Measurements from ENCODE around the gene CASTOR2.
"Not testable (repeated sequence)": the region's sequence is repeated elsewhere in the genome, so short reads cannot be mapped to it uniquely, and the experiment has no call there.

The CASTOR2 gene

GRCh38 chr7:75066521-75066920, 102.0 kb downstream of the CASTOR2 start:
- no peak overlapping the region for H3K4me3 ChIP-seq (ENCODE audit: low read depth in 1 of 5, low read length in 5 of 5)
- no peaks in the 10 kb centered on the region for H3K9me3 ChIP-seq (ENCODE audit: control insufficient read depth in 5 of 5, low read length in 5 of 5)
- H3K9ac ChIP-seq (ENCODE audit: low read length in 5 of 5): no peak overlapping the region
- H3K27ac ChIP-seq (ENCODE audit: low read depth, low read length): no peak overlapping the region
- peaks cover 3 to 84% (median 67%) of the 10 kb centered on the region in 5 donors for H3K36me3 ChIP-seq (ENCODE audit: control insufficient read depth in 5 of 5, insufficient read depth in 5 of 5, low read length in 5 of 5)
- no peaks in the 10 kb centered on the region for H3K4me1 ChIP-seq (ENCODE audit: control insufficient read depth in 5 of 5, insufficient read depth in 5 of 5, low read length in 5 of 5)
- H3K27me3 ChIP-seq (ENCODE audit: control insufficient read depth in 5 of 5, insufficient read depth in 4 of 5, low read length in 5 of 5): no peaks in the 10 kb centered on the region

DNA sequence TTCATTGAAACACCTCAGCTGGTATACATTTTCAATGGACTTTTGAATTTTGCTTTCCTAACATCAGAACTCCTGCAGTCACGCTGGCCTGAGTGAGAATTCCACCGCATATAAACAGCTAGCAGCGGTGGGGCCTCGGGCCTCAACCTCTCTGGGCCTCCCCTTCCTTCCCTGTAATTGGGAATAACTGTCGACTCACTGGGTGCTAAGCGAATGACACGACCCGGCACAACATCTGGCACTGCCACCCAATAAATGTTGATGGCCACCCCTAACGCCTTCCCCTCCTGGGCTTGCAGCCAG, 108.4 kb downstream of the CASTOR2 start:
- no peaks in the 10 kb centered on the region for H3K9me3 ChIP-seq (ENCODE audit: control insufficient read depth in 5 of 5, low read length in 5 of 5)
- peak overlapping the region in 4 of 5 donors; percentile 66 to 88 (median 85) for H3K9ac ChIP-seq (ENCODE audit: low read length in 5 of 5)
- peaks cover 3 to 29% (median 19%) of the 10 kb centered on the region in 5 donors for H3K36me3 ChIP-seq (ENCODE audit: control insufficient read depth in 5 of 5, insufficient read depth in 5 of 5, low read length in 5 of 5)
- no peaks in the 10 kb centered on the region for H3K27me3 ChIP-seq (ENCODE audit: control insufficient read depth in 5 of 5, insufficient read depth in 4 of 5, low read length in 5 of 5)
- peak overlapping the region; percentile 86 for H3K27ac ChIP-seq (ENCODE audit: low read depth, low read length)
- H3K4me3 ChIP-seq (ENCODE audit: low read depth in 1 of 5, low read length in 5 of 5): peak overlapping the region; percentile 85 to 93 (median 88)
- peaks cover 2 to 16% (median 15%) of the 10 kb centered on the region in 5 donors for H3K4me1 ChIP-seq (ENCODE audit: control insufficient read depth in 5 of 5, insufficient read depth in 5 of 5, low read length in 5 of 5)

DNA sequence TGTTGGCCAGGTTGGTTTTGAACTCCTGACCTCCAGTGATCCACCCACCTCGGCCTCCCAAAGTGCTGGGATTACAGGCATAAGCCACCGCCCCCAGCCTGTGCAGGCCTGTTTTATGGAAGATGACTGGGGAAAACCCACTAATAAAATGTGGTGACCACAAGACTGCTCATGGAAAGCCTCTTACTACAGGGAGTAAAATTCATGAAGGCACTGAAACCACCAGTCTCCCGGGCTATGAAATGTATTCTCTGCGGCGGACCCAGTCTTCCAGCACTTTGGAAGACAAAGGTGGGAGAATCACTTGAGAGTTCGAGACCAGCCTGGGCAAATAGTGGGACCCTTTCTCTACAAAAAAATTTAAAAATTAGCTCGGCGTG, 109.7 kb downstream of the CASTOR2 start:
- H3K9ac ChIP-seq (ENCODE audit: low read length in 5 of 5): not testable (repeated sequence)
- peak overlapping the region; percentile 65 to 92 (median 86) for H3K4me3 ChIP-seq (ENCODE audit: low read depth in 1 of 5, low read length in 5 of 5)

More for the DNA sequence above, 109.7 kb downstream of the CASTOR2 start:
- H3K4me1 ChIP-seq (ENCODE audit: control insufficient read depth in 5 of 5, insufficient read depth in 5 of 5, low read length in 5 of 5): peaks cover 2 to 16% (median 15%) of the 10 kb centered on the region in 5 donors
- H3K36me3 ChIP-seq (ENCODE audit: control insufficient read depth in 5 of 5, insufficient read depth in 5 of 5, low read length in 5 of 5): peaks cover 3 to 18% (median 13%) of the 10 kb centered on the region in 5 donors
- not testable (repeated sequence) for H3K9me3 ChIP-seq (ENCODE audit: control insufficient read depth in 5 of 5, low read length in 5 of 5); H3K27me3 ChIP-seq (ENCODE audit: control insufficient read depth in 5 of 5, insufficient read depth in 4 of 5, low read length in 5 of 5)
- H3K27ac ChIP-seq (ENCODE audit: low read depth, low read length): peak overlapping the region; percentile 86

All from subcutaneous abdominal adipose tissue (tissue), 5 donors.